GM18502 (cell line): ENCODE results near the gene VSIR.

Experiments
- ATAC-seq: cut with Tn5 transposase; IDR thresholded peaks from one replicate; pipeline ENCODE4 v1.9.1; 2021; ENCODE audit warnings: mild to moderate bottlenecking; ENCODE audit not compliant: unreplicated experiment, poor library complexity

VSIR gene

GRCh38 chr10:71773221-71773971 is at the start of gene VSIR:
Gene VSIR (minus strand): TSS chr10:71773520. CDS start chr10:71773439, 81 bp downstream.
- ATAC-seq: peak; percentile 56

DNA sequence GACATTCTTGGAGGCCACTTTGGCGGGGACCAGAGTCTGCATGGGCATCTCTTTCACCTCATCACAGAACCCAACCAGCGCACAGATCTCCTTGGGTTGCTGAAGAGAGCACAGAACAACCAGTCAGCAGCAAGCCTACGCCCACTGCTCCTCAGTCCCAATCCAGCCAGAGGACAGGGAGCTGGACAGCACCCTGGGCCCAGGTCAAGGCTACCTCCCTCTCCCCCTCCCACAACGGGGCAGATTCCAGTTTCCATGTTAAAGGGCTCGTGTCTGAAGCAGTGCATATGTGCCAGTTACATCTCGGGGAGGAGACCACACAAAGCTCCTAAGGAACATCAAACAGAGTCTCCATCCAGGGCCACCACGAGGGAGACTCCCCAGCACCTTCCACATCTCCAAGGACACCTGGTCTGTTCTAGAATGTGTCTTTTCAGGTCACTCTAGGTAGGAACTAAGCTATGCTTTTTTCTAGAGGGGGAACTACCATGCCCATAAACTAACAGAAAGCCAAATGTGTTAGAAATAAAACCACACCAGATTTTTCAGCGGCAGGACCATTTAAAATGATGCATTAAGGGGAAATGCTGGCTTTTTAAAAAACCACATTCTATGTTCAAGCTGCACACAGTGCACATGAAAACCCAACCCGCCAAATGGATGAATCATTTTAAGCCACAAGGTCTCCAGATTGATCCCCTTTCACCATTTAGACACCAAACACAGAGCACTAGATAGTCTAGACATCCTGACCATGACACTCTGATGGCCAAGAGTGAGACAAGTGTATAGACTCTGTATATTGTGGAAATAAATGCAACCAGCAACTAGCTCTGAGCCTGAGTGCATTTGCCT is 48.8 kb upstream of the VSIR start:
- ATAC-seq: no peak

DNA sequence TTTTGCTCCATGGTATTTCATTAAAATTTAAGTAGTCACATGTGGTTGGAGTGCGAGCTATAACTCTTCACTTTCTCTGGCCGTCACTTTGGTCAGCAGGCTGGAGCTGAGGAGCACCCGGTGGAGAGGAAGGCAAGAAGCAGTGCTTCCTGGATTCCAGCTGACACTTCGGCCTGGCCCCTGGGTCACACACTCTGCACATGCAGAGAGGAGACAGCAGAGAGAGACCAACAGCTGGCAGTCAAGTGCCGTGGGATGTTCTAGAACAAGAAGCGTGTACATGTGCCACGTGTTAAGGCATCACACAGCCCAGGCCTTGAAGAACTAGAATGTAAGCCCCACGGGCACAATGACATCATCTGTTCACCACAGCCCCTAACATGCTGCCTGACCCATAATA is 47.6 kb upstream of the VSIR start:
- no peak for ATAC-seq

- ATAC-seq: no peak
Observed at GRCh38 chr10:71819985-71820384, 46.7 kb upstream of the VSIR start.

- ATAC-seq: no peak
Observed at GRCh38 chr10:71819441-71819861, 46.1 kb upstream of the VSIR start.

DNA sequence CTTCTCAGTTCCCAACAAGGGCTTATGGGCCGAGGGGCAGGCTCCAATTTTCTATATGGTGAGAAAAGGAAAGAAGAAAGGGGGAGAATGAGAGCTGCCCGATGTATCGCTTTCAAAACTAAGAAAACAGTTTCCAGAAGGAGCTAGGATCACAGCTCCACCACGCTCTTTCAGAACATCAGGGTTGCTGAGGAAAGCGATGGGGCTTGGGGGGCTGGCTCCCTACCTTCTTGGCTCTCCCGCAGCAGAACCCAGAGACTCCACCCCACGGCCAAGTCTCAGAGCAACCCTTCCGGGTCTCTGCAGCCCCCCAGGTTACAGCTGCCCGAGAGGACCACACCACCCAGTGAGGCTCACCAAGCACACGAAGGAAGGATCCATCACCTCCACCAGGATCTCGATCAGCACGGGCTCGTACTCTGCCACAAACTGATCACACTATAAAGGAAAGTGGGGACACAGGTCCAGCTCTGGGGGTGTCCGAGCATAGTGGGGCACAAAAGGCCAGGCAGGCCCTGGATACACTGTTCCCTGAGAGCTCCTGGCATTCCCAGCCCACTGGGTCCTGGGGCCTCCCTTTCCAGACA is 45.4 kb upstream of the VSIR start:
- no peak for ATAC-seq

DNA sequence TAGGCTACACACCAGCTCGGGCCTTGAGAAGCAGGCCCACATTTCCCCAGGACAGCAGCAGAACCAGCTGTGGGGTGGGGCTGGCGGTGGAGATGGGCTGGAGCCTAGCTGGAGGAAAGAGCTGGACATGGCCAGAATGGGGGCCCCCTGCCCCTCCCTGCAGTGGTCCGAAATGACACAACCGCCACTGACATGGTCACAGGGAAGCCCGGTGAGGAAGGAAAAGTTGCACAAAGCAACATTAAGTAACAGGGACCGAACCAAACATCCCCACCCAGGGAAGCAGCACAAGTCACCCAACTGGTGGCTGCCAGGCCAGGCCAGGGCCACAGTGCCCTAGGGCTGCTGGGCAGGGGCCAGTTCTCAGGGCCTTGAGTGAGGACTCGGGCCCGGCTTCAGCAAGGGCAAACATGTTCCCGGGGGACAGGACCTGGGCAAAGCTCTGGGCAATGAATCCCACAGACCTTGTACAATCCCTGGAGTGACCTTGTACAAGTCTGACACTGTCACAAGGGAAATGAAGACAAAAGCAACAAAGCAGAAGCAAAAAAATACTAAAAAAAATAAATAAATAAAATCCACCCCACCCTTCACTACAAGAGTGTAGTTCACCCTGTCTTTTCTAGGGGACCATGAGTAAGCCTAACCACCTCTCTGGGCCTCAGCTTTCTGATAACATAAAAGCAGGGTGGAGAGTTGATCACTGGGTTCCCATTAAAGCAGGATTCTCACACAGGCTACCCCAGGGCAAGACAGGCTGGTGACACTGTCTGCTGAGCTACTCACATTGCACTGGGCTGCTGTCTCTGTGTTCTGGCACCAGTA is 44.7 kb upstream of the VSIR start:
- ATAC-seq: no peak

DNA sequence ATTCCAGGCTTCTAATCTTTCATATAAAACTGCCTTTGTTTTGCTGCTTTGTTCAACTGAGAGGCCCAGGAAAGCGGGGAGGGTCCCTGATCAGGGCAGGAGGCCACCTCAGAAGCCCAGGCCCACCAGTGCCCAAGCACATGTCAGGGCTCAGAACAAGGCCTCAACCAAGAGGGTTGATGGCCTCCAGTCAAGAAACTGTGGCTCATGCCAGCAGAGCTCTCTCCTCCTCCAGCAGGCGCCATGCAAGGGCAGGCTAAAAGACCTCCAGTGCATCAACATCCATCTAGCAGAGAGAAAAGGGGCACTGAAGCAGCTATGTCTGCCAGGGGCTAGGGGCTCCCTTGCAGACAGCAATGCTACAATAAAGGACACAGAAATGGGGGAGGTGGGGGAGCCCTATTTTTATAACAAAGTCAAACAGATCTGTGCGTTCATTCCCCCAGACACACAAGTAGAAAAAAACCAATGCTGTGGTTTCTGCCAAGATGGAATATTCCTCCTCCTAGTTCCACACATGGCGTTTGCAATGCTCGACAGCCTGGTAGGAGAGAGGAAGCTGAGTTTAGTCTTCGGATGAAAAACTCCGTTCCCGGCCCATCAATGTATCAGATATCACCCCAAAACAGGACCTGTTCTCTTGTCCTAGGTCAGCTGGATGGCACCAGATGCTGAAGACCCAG is 43.8 kb upstream of the VSIR start:
- ATAC-seq: no peak

DNA sequence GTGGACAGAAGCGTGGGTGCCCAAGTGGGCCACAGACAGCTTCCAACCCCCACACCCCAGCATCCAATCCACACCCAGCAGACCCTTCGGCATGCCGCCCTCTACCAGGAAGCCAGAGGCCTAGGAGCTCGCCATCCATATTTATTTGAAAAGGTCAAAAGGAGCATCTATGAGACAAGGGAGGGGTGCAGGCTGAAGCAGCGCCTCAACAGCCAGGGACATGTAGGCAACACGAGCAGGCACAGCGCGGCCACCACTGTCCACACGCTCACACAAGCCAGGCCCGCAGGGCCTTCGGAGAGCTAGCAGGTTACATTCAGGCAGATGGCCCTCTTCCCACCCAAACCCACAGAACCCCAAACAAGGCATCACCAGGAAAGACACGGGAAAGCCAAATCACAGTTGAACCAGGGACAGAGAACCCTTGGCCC is 43.1 kb upstream of the VSIR start:
- no peak for ATAC-seq

DNA sequence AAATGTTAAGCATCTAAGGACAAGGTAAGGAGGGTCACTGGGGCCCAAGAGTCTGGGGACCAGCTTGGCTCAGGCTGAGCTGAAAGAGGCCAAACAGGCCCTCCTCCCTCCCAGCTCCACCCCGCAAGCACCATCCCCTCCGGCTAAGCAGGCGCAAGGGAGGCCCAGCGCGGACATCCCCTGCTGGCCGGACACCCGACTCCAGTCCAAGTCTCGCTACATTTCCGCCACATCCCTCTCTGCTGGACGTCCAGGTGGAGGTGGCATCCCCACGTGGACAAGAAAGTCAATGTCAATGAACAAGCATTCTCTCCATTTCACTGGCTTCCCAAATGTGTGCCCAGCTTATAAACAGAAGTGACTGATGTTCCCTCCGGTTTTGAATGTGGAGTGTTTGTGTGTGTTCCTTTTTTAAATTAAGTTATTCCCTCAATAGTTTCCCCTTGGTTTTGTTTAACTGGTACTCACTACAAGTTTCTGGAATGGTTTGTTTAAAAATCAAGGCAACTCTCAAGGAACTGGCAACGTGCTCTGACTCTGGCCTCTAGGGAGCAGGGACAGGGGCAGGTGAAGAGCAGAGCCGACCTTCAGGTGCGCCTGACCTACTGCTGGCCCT is 42.3 kb upstream of the VSIR start:
- ATAC-seq: no peak

GRCh38 chr10:71814922-71815411 is 41.6 kb upstream of the VSIR start:
- ATAC-seq: no peak

DNA sequence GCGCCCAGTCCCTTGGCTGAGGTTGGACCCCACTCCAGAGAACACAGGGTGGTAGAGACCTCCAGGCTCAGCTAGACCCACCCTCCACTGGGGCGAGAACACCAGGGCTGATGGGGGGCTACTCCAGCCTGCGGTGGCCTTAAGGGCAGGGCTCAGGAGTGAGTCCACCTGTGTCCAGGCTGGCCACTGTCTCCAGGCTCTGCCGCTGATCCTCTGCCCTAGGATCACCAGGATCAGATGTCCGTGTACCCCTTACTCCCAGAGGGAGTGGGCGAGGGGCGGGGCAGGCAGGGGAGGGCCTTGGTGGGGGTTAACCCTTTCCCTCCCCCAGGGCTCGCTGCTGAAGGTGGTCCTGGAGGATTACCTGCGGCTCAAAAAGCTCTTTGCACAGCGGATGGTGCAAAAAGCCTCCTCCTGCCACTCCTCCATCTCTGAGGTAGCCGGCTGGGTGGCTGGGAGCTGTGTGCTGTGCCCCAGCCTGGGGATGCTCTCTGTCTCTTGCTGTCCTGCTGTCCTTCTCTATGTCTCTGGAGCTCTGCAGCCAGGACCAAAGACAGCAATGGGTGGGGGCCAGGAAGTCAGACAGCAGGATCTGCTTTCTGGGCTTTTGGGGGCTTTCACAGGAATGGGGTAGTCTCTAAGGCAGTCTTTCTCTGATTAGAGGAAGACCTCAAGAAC is 39.7 kb upstream of the VSIR start:
- no peak for ATAC-seq

GRCh38 chr10:71812016-71812912 is 38.9 kb upstream of the VSIR start:
- peak; percentile 59 for ATAC-seq

GRCh38 chr10:71811351-71811750 is 38.0 kb upstream of the VSIR start:
- ATAC-seq: no peak

DNA sequence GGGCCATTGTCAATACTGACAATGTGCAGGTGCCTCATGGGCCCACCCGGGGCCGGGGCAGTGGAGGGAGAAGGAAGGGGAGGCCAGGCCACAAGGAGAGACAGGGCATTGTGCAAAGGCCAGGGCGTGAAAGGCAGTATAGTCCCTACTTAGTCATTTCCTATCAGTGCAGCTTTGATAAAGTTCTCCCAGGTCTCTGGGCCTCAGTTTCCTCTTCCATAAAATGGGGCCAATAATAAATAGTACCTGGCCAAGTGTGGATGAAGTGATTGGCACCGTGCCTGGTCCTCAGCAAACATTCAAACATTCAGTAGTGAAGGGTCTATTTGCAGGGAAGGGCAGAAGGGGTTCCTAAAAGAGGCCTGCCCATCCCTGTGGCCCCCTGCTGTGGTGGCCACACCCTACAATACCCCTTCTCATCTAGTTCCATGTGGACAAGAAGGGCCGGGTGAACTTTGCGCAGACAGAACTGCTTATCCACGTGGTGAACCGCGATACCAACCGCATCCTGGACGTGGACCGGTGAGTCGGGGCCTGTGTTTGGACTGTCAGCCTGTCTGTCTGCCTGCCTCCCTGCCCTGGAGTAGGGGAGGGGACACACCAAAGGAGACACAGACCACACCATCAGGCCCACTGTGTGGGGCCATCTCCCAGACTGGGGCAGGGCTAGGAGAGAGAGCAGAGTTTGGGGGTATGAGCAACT is 36.9 kb upstream of the VSIR start:
- no peak for ATAC-seq

DNA sequence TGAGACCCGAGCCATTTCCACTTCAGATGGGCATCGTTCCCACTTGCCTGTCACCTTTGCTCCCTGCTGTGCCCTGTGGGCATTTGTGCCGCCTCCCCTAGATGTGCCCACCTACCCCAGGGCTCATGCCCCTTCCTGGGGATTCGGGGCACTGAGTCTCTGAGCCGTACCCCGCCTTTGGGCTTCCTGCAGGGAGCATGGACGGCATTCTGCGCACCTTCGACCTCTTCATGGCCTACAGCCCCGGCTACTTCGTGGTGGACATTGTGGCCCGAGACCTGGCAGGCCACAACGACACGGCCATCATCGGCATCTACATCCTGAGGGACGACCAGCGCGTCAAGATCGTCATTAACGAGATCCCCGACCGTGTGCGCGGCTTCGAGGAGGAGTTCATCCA is 36.3 kb upstream of the VSIR start:
- no peak for ATAC-seq
